HL-60 (cell line): Measurements from ENCODE around the gene TMUB2.
A peak's percentile ranks its signal among the peaks of the same experiment; 100 is the strongest.

Source experiments
- DNase-seq, 2 experiments: peaks; one replicate each; pipeline ENCODE4 v3.0.0-alpha.2; 2010 to 2020; ENCODE audit warnings: low read depth in 1 of 2, low spot score in 1 of 2
- H3K27ac ChIP-seq: fragments of 250-450 bp; sonication (Bioruptor Pico); replicated peaks from 2 replicates; pipeline ENCODE4 v1.5.1; 2020; ENCODE audit warnings: mild to moderate bottlenecking, moderate library complexity
- H3K27me3 ChIP-seq: fragments of 250-450 bp; sonication (Bioruptor Pico); 2 replicates; pipeline ENCODE4 v1.5.1; 2021; ENCODE audit warnings: mild to moderate bottlenecking, moderate library complexity; ENCODE audit not compliant: insufficient read depth, poor library complexity, severe bottlenecking
- H3K4me3 ChIP-seq: replicated peaks from 2 replicates; pipeline ENCODE4 v1.5.1; 2011; ENCODE audit warnings: mild to moderate bottlenecking, control low read depth, low read length; ENCODE audit not compliant: insufficient read depth
- CTCF ChIP-seq: IDR thresholded peaks from one replicate; pipeline ENCODE4 v1.5.1; 2011; ENCODE audit warnings: low read length, control low read depth, inconsistent platforms; ENCODE audit not compliant: insufficient read depth
- GABPA ChIP-seq: IDR thresholded peaks from 2 replicates; pipeline ENCODE4 v1.6.1; 2012; ENCODE audit warnings: low read depth
- POLR2AphosphoS5 ChIP-seq: IDR thresholded peaks from 2 replicates; pipeline ENCODE4 v1.6.1; 2012; ENCODE audit warnings: low read depth
- REST ChIP-seq: IDR thresholded peaks from 2 replicates; pipeline ENCODE4 v1.6.1; 2012; ENCODE audit warnings: low read depth; ENCODE audit not compliant: insufficient replicate concordance
- SPI1 ChIP-seq: IDR thresholded peaks from 2 replicates; pipeline ENCODE4 v1.6.1; 2012; ENCODE audit warnings: low read depth, mild to moderate bottlenecking, borderline replicate concordance

Gene TMUB2

GRCh38 chr17:44220213-44221083 lies 33.7 kb downstream of the TMUB2 start:
- peak overlapping the region; percentile 96 for H3K27ac ChIP-seq
- DNase-seq = peak in 1 of 2 experiments; percentile 39
- H3K27me3 ChIP-seq = no peaks in the 10 kb centered on the region
- H3K4me3 ChIP-seq = peak overlapping the region; percentile 60
- peak; percentile 54 for TF ChIP-seq POLR2AphosphoS5
- no peak for TF ChIP-seq CTCF

GRCh38 chr17:44221084-44221861 lies 34.5 kb downstream of the TMUB2 start:
- H3K27me3 ChIP-seq = no peaks in the 10 kb centered on the region
- TF ChIP-seq POLR2AphosphoS5 (peak; percentile 42; the same call in 1 of the 2 replicates), SPI1 (no peak)
- H3K4me3 ChIP-seq = peak overlapping the region; percentile 60
- H3K27ac ChIP-seq = peak overlapping the region; percentile 96
- DNase-seq = peak in 1 of 2 experiments; percentile 84

- Histone ChIP-seq H3K27me3 (no peaks in the 10 kb centered on the region), H3K4me3 (peak overlapping the region; percentile 60), H3K27ac (peak overlapping the region; percentile 96)
- TF ChIP-seq CTCF (no peak), SPI1 (no peak), REST (no peak), GABPA (no peak), POLR2AphosphoS5 (no peak)
- DNase-seq = no peak
Observed at GRCh38 chr17:44221862-44222111, 35.0 kb downstream of the TMUB2 start.

- TF ChIP-seq REST (no peak), SPI1 (no peak), POLR2AphosphoS5 (no peak; the same call in 1 of the 2 replicates), GABPA (no peak), CTCF (no peak)
- H3K4me3 ChIP-seq = no peak overlapping the region
- H3K27me3 ChIP-seq = no peaks in the 10 kb centered on the region
- peak overlapping the region; percentile 96 for H3K27ac ChIP-seq
- DNase-seq = no peak
Observed at GRCh38 chr17:44222112-44222869, 35.5 kb downstream of the TMUB2 start.
